Transverse colon (tissue), 4 donors: ENCODE results near the gene SYCN. TPM values are rescaled to one million over a fixed set of nuclear protein-coding genes. Genes with fewer than 3 reads are reported as not detected.

Experiments
- DNase-seq: peaks from one replicate; pipeline ENCODE4 v3.0.0-alpha.2; 2019
- H3K27ac ChIP-seq, 4 donors: fragments of 200-600 bp; sonication (generic); 2 replicates each; pipeline ENCODE4 v1.5.1; 2016 to 2018; ENCODE audit warnings: inconsistent platforms in 4 of 4
- H3K27me3 ChIP-seq: fragments of 200-600 bp; sonication (generic); 2 replicates; pipeline ENCODE4 v1.5.1; 2017; ENCODE audit warnings: inconsistent platforms
- H3K36me3 ChIP-seq, 4 donors: fragments of 200-600 bp; sonication (generic); 2 replicates each; pipeline ENCODE4 v1.5.1; 2017 to 2019; ENCODE audit warnings: inconsistent platforms in 4 of 4
- H3K4me1 ChIP-seq, 4 donors: fragments of 200-600 bp; sonication (generic); 2 replicates each; pipeline ENCODE4 v1.5.1; 2017 to 2020; ENCODE audit warnings: inconsistent platforms in 4 of 4
- H3K4me3 ChIP-seq, 4 donors: fragments of 200-600 bp; sonication (generic); 1 replicate in 1 of 4; 2 replicates in 3 of 4; pipeline versions ENCODE4 v1.5.1 to v1.6.1; 2017 to 2019; ENCODE audit warnings: inconsistent platforms in 4 of 4
- H3K9me3 ChIP-seq, 2 donors: fragments of 200-600 bp; sonication (generic); 2 replicates each; pipeline ENCODE4 v1.5.1; 2017 to 2019; ENCODE audit warnings: inconsistent platforms in 2 of 2
- CTCF ChIP-seq, 5 experiments: fragments of 200-600 bp in 3 of 5; fragments of 450-650 bp in 2 of 5; sonication (generic) in 3 of 5; IDR thresholded peaks; 1 replicate in 2 of 5; 2 replicates in 3 of 5; pipeline ENCODE4 v1.5.1; 2016 to 2017; ENCODE audit warnings: antibody characterized with exemption in 5 of 5, inconsistent platforms in 3 of 5, mild to moderate bottlenecking in 2 of 5, moderate library complexity in 1 of 5
- EP300 ChIP-seq: sonication (generic); formaldehyde crosslinking; IDR thresholded peaks from one replicate; pipeline ENCODE4 v1.6.1; 2017; ENCODE audit warnings: antibody characterized with exemption, low read depth
- POLR2A ChIP-seq: fragments of 450-650 bp; IDR thresholded peaks from one replicate; pipeline ENCODE4 v1.6.1; 2016; ENCODE audit warnings: antibody characterized with exemption, mild to moderate bottlenecking, moderate library complexity
- POLR2AphosphoS5 ChIP-seq, 3 donors: sonication (generic); formaldehyde crosslinking; IDR thresholded peaks; one replicate each; pipeline ENCODE4 v1.6.1; 2016; ENCODE audit warnings: antibody characterized with exemption in 3 of 3
- WGBS, 2 donors: methylation state at CpG; one replicate each; pipeline ENCODE4 v1.1.5; 2018; ENCODE audit warnings: low coverage in 1 of 2; 5-methylcytosine and 5-hydroxymethylcytosine counted together
- in situ Hi-C, 4 donors: fragments of 200-750 bp; cut with MboI; loops; one replicate each; pipeline versions ENCODE4 v1.15.0 to v1.15.1; 2017; ENCODE audit warnings: low sequenced_read_pairs in 3 of 4, low pct_ligation_motif_present in 1 of 4, low pct_unique_long_range_greater_than_20kb in 1 of 4
- intact Hi-C: fragments of 100-400 bp; cut with DNase I; formaldehyde crosslinking; loops from one replicate; pipeline ENCODE4 v1.15.1; 2023; ENCODE audit warnings: low total_unique reads
- total RNA-seq, 4 donors: library from RNA; depleted of rRNA; stranded (reverse); fragments of >200 nt; gene quantifications; one replicate each; pipeline ENCODE4 v1.1.0, GENCODE V29; 2016

Gene SYCN
- total RNA-seq, 4 donors from 2014 or later: not detected

DNA sequence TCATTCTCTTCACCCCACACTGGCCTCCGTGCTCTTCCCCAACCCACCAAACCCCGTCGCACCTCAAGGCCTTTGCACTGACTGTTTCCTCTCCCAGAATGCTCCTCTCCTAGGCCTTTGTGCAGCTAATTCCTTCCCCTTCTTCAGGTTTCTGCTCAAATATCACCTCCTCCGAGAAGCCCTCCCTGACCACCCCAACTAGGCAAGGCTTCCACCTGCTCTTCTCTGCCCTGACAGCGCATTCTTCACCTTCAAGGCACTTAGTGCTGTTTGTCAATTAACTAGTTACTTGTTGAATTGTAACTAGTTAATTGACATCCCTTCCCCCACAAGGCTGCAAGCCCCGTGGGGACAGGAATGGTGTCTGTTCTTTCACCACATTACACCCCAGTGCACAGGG is 15.1 kb downstream of the SYCN start:
- Histone ChIP-seq H3K9me3 (no peaks in the 10 kb centered on the region), H3K27me3 (peaks cover 37% of the 10 kb centered on the region), H3K36me3 (no peaks in the 10 kb centered on the region), H3K4me3 (no peak overlapping the region), H3K27ac (no peak overlapping the region), H3K4me1 (no peaks in the 10 kb centered on the region)
- no peak for TF ChIP-seq POLR2A
- in situ Hi-C loops (loop anchor here in 2 of 4 donors (10.0 kb wide), 1 partner anchor 74 kb away; no protein-coding TSS in a partner anchor), intact Hi-C loops (no loop called here)
- WGBS, 2 donors: 57 to 60% methylated on average over 6 of the region's 6 CpGs
- no peak for DNase-seq

DNA sequence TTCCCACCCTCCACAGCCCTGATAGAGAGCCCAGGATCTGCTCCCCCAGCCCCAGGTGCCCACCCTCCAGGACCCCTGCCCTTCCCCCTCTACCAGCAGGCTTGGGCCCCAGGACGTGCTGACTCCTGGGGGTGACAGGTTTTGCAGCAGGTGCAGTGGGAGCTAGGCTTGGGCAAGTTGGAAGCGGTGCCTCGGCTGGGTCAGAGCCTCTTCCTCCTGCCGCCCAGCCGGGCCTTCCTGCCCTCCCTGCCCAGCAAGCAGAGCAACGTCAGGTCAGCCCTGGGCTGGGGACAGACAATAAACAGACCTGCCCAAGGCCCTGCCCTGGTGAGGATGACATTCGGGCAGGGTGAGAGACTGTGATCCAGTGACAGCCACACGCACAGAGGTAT is 16.5 kb downstream of the SYCN start:
- intact Hi-C loops (loop anchor here (2.0 kb wide), 1 partner anchor 65 kb away; no protein-coding TSS in a partner anchor), in situ Hi-C loops (loop anchor here in 2 of 4 donors (10.0 kb wide), 1 partner anchor 73 kb away; no protein-coding TSS in a partner anchor)
- Histone ChIP-seq H3K27me3 (peaks cover 26% of the 10 kb centered on the region), H3K36me3 (no peaks in the 10 kb centered on the region), H3K27ac (no peak overlapping the region), H3K4me3 (no peak overlapping the region), H3K4me1 (no peaks in the 10 kb centered on the region), H3K9me3 (no peaks in the 10 kb centered on the region)
- no peak for TF ChIP-seq EP300
- peak in 1 of 5 experiments; percentile 21 for TF ChIP-seq CTCF (IDR thresholded peaks at IDR 0.05)
- DNase-seq: no peak
- WGBS, 2 donors: 17 to 31% methylated on average over 2 to 8 of the region's 8 CpGs

GRCh38 chr19:39186391-39186790 is 17.7 kb downstream of the SYCN start:
- no peak for TF ChIP-seq CTCF (IDR thresholded peaks at IDR 0.05)
- TF ChIP-seq POLR2AphosphoS5 (IDR thresholded peaks at IDR 0.05): no peak
- TF ChIP-seq POLR2A: no peak
- no peak for TF ChIP-seq EP300
- intact Hi-C loops: loop anchor here (2.0 kb wide), 1 partner anchor 64 kb away; no protein-coding TSS in a partner anchor
- no peak overlapping the region for H3K27ac ChIP-seq
- H3K27me3 ChIP-seq: peaks cover 26% of the 10 kb centered on the region
- no peak for DNase-seq
- H3K9me3 ChIP-seq: no peaks in the 10 kb centered on the region
- WGBS, 2 donors: 89 to 95% methylated on average over 3 to 8 of the region's 8 CpGs
- in situ Hi-C loops: loop anchor here in 2 of 4 donors (10.0 kb wide), 1 partner anchor 72 kb away; no protein-coding TSS in a partner anchor
- H3K4me1 ChIP-seq: no peaks in the 10 kb centered on the region
- H3K36me3 ChIP-seq: no peaks in the 10 kb centered on the region
- H3K4me3 ChIP-seq: no peak overlapping the region

DNA sequence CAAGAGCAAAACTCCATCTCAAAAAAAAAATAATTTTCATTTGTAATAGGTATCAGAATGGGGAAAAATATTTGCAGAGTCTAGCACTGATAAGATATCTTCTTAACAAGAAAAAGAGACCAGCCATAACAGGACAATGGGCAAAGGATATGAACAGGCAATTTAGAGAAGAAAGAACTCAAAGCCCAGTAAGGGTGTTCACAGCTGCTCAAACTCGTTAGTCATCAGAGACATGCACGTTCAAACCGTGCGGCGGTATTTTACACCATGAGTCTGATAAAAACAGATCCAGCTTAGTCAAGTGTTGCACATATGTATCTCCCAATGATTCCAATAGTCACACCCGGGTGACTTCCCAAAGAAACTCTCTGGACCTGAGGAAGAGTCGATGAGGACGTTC is 21.0 kb downstream of the SYCN start:
- Histone ChIP-seq H3K9me3 (no peaks in the 10 kb centered on the region), H3K4me1 (no peaks in the 10 kb centered on the region), H3K36me3 (peaks cover 0 to 1% (median 0%) of the 10 kb centered on the region in 4 donors), H3K27ac (no peak overlapping the region), H3K4me3 (no peak overlapping the region), H3K27me3 (no peaks in the 10 kb centered on the region)
- WGBS, 2 donors: 75 to 82% methylated on average over 8 of the region's 8 CpGs
- no peak for DNase-seq
- intact Hi-C loops: no loop called here
- TF ChIP-seq POLR2AphosphoS5 (IDR thresholded peaks at IDR 0.05): no peak
- TF ChIP-seq EP300: no peak
- TF ChIP-seq CTCF (IDR thresholded peaks at IDR 0.05): no peak
- TF ChIP-seq POLR2A: no peak
- in situ Hi-C loops: loop anchor here in 3 of 4 donors (5.0 to 10.0 kb wide), 2 partner anchors 61 to 68 kb away; no protein-coding TSS in a partner anchor

DNA sequence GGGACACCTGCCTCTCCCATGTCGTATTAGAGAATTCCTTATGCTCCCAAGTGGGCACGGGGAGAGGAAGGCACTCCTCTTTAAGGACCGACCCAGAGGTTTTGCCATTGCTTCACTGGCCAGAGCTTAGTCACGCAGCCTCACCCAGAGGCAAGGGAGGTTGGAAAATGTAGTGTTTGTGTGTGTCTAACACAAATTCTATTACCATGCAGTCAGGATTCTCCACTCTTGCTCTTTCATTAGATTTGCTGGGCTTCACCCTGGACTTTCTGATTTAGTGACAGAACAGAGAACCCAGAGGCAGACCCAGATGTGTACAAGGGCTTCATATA is 21.9 kb downstream of the SYCN start:
- WGBS, 2 donors: 70 to 73% methylated on average over 3 to 4 of the region's 4 CpGs
- Histone ChIP-seq H3K4me1 (no peaks in the 10 kb centered on the region), H3K4me3 (no peak overlapping the region), H3K9me3 (no peaks in the 10 kb centered on the region), H3K27ac (no peak overlapping the region), H3K27me3 (no peaks in the 10 kb centered on the region), H3K36me3 (peaks cover 0 to 11% (median 4%) of the 10 kb centered on the region in 4 donors)
- in situ Hi-C loops (loop anchor here in 3 of 4 donors (5.0 to 10.0 kb wide), 2 partner anchors 60 to 67 kb away; no protein-coding TSS in a partner anchor), intact Hi-C loops (no loop called here)
- TF ChIP-seq POLR2AphosphoS5 (IDR thresholded peaks at IDR 0.05) (no peak), CTCF (IDR thresholded peaks at IDR 0.05) (no peak), EP300 (no peak), POLR2A (no peak)
- no peak for DNase-seq
